Posterior vena cava (tissue), 2 donors: ENCODE measurements around the gene PDSS2. TPM values are rescaled to one million over a fixed set of nuclear protein-coding genes. Genes with fewer than 3 reads are reported as not detected.
"Not testable (repeated sequence)": the region's sequence is repeated elsewhere in the genome, so short reads cannot be mapped to it uniquely, and the experiment has no call there.

Source experiments
- DNase-seq: peaks from one replicate; pipeline ENCODE4 v3.0.0-alpha.2; 2020; ENCODE audit warnings: low spot score
- intact Hi-C, 2 donors: fragments of 100-400 bp; cut with DNase I; formaldehyde crosslinking; loops; one replicate each; pipeline versions ENCODE4 v1.14.1 to v1.14.2; 2022 to 2023
- total RNA-seq, 2 donors: library from RNA; stranded (reverse); fragmentation: NEBNext Ultra II Directional; extraction: Animal tissue kit (Norgen Biotek cat#: 25700); gene quantifications; one replicate each; pipeline ENCODE4 v1.2.1, GENCODE V29; 2021
- donor health status: DM: yes; HTN: yes; CAD: no.
- donor health status: DM: yes; HTN: yes; CAD: no.

Gene PDSS2
- total RNA-seq, 2 donors from 2014 or later, result 10.1 to 11.6 TPM

DNA sequence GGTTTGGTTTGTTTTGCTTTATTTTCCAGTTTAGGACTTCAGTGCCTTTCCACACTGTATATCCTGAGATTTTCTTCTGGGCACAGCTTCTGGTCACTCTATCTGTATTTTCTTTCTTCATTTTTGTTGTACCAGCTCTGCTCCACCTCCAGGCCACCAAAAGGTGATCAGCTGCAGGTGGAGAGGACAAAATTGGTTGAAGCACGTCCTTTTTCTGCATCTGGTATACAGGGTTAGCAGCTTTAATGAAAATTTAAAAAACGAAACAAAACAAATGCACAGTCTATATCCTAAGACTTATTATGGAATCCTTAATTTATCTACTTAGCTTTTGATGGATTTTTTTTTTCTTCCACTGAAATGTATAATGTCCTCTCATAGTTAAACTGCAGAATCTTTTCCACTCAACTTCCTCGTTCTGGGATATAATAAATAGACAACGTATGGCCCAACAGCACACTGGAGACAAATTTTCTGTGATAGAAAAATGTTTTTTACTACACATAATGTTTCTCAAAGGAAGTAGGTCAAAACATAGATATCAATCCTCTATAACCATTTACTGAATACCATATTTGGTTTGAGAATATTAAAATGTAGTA, 19.8 kb upstream of the PDSS2 start:
- no peak for DNase-seq
- intact Hi-C loops, result no loop called here

- intact Hi-C loops, result not testable (repeated sequence)
These were observed 16.5 kb upstream of the PDSS2 start for GRCh38 chr6:107475826-107476225.

GRCh38 chr6:107475360-107475759, 16.0 kb upstream of the PDSS2 start:
- DNase-seq, intact Hi-C loops: not testable (repeated sequence)

More at GRCh38 chr6:107475826-107476225, 16.5 kb upstream of the PDSS2 start:
- not testable (repeated sequence) for DNase-seq

DNA sequence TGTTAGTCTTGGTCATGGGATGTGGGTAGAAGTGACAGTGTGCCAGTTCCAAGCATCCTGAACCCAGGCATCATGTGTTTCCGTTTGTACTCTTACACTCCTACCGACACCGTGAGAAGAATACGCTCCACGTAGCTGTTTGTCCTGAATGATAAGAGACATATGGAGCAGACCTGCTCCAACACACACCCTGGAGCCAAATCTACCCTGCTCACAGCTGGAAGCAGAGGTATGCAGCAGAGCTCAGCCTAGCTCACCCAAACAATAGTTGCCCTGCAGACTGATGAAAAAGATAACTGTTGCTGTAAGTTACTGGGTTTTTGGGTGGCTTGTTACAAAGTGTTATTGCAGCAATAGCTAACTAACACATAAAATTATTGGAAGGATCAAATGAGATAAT, 14.3 kb upstream of the PDSS2 start:
- DNase-seq, result no peak
- intact Hi-C loops, result no loop called here

DNA sequence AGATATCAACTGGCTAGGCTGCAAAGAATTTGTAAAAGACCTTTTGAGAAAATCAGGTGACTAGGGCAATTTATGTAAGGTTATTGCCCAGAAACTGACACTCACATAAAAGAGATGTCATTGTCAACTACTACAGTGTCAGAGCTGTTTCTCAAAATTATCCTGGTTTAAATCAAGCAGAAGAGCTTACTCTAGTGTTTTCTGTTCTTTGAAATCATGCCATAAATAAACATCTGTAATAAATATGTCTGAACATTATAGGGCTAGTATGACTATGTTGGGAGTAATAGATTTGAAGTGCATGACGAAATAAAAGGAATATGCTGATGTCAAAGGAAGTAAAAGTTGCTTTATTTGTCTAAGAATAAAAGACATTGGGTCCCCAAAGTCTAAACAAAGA, 11.0 kb upstream of the PDSS2 start:
- DNase-seq, result no peak
- intact Hi-C loops, result no loop called here

DNA sequence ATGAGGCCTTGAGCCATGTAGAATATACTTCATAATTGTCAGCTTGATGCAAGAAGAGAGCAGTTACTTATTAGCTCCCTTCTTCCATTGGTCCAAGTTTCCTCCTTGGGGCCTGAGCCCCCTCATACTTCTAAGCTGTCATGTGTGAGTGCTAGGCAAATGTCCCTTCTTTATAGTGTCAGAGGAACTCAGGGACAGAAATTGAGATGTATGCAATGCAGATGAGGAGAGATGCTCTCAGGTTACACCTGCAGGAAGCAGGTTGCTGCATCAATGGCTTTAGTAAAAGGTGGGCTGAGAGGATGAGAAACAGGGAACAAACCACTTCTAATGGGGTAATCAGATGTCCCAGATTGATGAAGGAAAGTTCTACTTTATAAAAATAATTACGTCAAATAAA, 6.7 kb upstream of the PDSS2 start:
- intact Hi-C loops, result no loop called here
- DNase-seq, result no peak

GRCh38 chr6:107460083-107460631, 793 bp upstream of the PDSS2 start:
- DNase-seq, result no peak
- intact Hi-C loops, result no loop called here

GRCh38 chr6:107458672-107459282, 587 bp downstream of the PDSS2 start:
- peak; percentile 80 for DNase-seq
- intact Hi-C loops, result no loop called here

DNA sequence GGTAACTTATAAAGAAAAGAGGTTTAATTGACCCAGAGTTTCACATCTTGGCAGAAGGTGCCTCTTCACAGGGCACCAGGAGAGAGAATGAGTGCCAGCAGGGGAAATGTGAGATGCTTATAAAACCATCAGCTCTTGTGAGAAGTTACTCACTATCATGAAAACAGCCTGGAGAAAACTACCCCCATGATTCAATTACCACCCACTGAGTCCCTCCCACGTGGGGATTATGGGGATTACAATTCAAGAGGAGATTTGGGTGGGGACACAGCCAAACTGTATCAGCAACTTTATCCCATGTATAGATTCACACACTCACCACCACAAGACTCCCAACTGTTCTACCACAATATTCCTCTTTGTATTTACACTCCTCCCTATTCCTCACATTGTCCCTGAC, 10.6 kb downstream of the PDSS2 start:
- no peak for DNase-seq
- intact Hi-C loops, result no loop called here

DNA sequence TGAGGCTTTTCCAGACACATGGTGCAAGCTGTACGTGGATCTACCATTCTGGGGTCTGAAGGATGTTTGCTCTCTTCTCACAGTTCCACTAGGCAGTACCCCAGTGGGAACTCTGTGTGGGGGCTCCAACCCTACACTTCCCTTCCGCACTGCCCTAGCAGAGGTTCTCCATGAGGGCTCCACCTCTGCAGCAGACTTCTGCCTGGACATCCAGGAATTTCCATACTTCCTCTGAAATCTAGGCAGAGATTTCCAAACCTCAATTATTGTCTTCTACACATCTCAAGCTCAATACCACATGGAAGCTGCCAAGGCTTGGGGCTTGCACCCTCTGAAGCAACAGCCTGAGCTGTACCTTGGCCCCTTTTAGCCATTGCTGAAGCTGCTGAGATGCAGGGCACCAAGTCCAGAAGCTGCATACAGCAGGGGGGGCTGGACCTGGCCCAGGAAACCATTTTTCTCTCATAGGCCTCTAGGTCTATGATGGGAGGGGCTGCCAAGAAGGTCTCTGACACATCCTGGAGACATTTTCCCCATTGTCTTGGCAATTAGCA, 11.6 kb downstream of the PDSS2 start:
- intact Hi-C loops, result no loop called here
- no peak for DNase-seq

GRCh38 chr6:107444277-107444676, 15.1 kb downstream of the PDSS2 start:
- intact Hi-C loops, result no loop called here
- DNase-seq, result no peak

DNA sequence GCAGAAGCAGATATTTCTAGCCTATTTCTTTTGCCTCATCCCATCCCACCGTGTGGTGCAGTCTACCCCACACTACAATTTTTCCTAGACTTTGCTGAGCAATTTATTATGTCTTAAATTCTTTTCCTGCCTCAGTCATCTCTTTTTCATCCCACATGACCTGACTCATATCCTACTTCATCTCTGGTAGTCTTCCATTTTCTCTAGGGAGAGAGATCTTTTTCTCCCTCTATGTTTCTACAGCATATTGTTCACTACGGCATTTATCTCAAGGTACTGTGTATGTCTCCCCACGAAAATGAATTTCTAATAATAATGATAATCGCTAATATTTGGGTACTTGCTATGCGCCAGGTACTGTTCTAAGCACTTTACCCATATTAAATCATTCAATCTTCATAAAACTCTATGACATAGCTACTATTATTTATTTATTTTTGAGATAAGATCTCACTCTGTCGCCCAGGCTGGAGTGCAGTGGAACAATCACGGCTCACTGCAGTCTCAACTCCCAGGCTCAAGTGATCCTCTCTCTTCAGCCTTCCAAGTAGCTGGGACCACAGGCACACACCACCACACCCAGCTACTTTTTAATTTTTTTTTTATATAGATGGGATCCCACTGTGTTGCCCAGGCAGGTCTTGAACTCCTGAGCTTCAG, 15.6 kb downstream of the PDSS2 start:
- intact Hi-C loops, result no loop called here
- no peak for DNase-seq

GRCh38 chr6:107442938-107443607, 16.3 kb downstream of the PDSS2 start:
- DNase-seq, result no peak
- intact Hi-C loops, result no loop called here

DNA sequence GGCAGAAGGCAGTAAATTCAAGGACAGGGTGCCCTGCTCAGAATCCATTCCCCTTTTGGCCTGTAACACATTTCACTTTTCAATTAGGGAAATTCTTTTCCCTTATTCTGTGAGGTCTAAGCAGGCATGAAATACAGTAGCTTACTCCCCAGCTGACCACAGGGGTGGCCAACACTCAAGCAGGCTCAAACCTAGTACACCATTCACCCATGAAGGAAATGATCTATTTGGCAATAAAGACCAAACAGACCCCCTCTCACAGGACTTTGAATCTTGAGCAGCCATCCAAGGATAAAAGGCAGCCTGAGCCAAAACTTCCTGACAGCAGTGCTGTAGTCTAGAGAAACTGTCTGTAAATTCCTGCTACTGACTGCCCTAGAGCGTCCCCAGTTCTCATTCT, 17.7 kb downstream of the PDSS2 start:
- intact Hi-C loops, result no loop called here
- no peak for DNase-seq

- intact Hi-C loops, result no loop called here
These were observed 18.4 kb downstream of the PDSS2 start for GRCh38 chr6:107440936-107441335.

GRCh38 chr6:107439406-107439805, 20.0 kb downstream of the PDSS2 start:
- intact Hi-C loops, result no loop called here
- DNase-seq, result no peak

More at GRCh38 chr6:107440936-107441335, 18.4 kb downstream of the PDSS2 start:
- no peak for DNase-seq

- DNase-seq, result no peak
- intact Hi-C loops, result no loop called here
These were observed 21.7 kb downstream of the PDSS2 start for GRCh38 chr6:107437691-107438090.

DNA sequence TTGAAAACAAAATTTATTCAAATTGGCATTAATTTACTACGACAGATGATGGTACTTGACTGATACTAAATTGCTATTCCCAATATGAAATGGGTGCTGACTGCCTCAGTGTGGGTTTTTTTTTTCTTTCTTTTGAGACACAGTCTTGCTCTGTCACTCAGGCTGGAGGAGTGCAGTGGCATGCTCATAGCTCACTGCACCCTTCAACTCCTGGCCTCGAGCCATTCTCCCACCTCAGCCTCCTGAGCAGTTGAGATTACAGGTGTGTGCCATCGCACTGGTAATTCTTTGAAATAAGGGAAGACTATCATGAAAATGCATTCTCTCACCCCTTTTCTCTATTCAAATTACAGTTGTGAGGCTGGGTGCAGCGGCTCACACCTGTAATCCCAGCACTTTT, 22.5 kb downstream of the PDSS2 start:
- intact Hi-C loops, result no loop called here
- DNase-seq, result no peak

- no peak for DNase-seq
- intact Hi-C loops, result no loop called here
These were observed 23.6 kb downstream of the PDSS2 start for GRCh38 chr6:107435798-107436197.

DNA sequence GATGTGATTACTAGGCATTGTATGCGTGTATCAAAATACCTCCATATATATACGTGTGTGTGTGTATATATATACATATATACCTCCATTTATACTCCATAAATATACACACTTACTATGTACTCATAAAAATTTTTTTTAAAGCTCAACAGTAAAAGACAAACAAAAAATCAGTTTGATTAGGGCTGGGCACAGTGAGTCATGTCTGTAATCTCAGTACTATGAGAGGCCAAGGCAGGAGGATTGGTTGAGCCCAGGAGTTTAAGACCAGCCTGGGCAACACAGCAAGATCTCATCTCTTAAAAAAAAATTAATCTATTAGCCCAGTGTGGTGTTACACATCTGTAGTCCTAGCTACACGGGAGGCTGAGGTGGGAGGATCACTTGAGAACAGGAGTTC, 24.6 kb downstream of the PDSS2 start:
- intact Hi-C loops, result no loop called here
- no peak for DNase-seq
